GM19328 (cell line): Measurements from ENCODE around the gene UGT1A3.

Source experiments
- ATAC-seq: cut with Tn5 transposase; IDR thresholded peaks from one replicate; pipeline ENCODE4 v1.9.1; 2021; ENCODE audit warnings: mild to moderate bottlenecking, moderate library complexity; ENCODE audit not compliant: unreplicated experiment

The UGT1A3 gene

DNA sequence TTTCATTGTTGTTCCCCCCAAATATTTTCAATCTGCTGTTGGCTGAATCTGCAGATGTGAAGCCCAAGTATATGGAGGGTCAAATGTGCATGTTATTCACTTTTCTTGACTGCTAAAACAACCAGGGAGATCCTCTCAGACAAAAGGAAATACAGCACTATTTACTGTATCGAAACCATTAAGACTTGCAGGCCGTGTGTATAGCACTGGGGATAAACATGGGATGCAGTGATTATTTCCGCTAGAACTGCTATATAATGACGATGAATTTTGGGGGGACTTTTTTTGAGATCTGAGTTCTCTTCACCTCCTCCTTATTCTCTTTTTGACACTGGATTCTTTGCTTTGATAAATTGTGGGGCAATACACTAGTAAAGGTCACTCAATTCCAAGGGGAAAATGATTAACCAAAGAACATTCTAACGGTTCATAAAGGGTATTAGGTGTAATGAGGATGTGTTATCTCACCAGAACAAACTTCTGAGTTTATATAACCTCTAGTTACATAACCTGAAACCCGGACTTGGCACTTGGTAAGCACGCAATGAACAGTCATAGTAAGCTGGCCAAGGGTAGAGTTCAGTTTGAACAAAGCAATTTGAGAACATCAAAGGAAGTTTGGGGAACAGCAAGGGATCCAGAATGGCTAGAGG, 27.7 kb downstream of the UGT1A3 start:
- no peak for ATAC-seq

DNA sequence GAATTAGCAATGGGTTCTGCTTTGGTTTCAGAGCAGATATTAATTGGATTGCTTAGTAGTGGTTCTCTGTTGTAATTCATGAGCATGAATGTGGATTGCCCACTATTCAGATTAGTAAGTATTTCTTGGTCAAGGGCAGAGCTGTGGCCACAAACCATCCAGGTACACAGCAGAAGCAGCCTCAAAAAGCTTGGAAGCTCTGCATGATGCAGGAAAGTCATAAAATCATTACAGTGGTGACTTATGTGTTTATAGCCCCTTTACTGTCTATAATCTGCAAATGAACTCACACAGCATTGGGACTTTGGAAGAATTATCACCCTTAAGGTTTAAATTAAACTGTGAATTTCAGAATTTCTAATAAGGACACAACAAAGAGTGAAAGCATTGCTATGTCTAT, 29.3 kb downstream of the UGT1A3 start:
- ATAC-seq = no peak

DNA sequence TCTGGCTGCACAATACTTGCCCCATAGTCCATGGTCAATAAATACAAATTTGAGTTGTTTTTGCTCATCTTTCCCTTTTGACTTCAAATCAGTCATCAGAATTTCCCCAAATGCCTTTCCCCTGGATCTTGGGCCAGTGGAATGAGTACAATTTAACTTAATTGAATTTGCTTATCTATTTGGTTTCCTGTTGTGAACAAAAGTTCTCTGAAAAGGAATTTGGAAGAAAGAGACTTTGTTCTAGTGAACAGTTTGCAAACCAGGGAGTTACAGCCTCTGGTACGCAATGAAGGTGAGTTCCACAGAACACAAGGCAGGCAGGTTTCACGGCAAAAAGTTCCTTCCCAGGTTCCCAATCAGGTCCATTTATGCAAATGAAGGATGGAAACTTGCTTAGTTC, 30.0 kb downstream of the UGT1A3 start:
- ATAC-seq = no peak

- no peak for ATAC-seq
Measured at GRCh38 chr2:233760043-233760442, 31.2 kb downstream of the UGT1A3 start, which contains the start of gene UGT1A1. Gene UGT1A1, plus strand, starts transcription at chr2:233760270. Its CDS starts 18 bp downstream, at chr2:233760288.

- ATAC-seq = no peak
Measured at GRCh38 chr2:233761040-233761769, 32.4 kb downstream of the UGT1A3 start.

DNA sequence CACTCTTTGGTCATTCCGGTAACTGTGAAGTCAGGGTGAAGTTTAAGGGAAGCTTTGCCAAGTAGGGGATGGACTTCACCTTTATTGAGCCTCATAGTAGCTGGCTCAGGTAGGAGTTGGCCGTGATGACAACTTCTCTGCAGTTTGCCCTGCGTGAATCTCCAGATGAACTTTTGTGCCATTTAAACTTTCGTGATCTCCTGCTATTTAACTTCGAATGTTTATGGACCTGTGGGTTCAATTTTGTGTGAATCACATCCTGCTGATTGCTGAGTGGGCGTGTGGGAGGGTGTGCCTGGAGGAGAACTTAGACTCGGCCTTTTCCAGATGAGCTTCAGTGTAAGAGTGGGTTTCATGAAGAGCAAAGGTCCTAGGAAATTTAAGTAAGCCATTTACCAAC, 35.4 kb downstream of the UGT1A3 start:
- ATAC-seq = no peak

DNA sequence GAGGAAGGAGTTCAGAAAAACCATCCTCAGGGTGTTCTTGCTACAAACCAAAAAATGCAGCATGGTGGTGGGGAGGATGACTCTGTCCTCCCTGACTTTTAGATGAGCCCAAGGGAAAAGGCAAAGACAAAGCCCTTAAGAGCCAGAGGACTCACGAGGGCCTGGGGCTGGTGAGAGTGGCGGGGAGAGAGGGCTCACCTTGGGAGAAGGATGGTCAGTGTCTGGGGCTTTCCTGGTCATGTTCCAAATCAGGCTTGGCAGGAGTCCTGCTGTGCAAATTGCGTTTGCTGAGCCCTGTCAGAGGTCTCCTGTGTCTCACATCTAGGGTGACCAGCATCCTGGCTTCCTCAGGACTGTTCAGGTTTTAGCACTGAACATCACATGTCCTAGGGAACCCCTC, 35.9 kb downstream of the UGT1A3 start:
- ATAC-seq = no peak

DNA sequence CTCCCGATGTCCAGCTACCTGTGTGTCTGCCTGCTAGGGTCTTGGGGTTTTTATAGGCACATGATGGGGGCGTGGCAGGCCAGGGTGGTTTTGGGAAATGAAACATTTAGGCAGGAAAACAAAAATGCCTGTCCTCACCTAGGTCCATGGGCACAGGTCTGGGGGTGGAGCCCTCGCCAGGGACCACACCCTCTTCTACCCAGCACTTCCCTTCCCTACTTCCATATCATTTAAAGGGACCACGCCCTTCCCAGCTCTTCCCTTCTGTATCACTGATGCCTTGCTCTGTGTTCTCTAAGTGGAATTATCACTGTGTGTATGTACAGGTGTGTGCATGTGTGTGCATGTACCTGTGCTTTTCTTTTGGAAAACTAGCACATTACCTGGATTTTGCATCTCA, 37.6 kb downstream of the UGT1A3 start:
- ATAC-seq = no peak

DNA sequence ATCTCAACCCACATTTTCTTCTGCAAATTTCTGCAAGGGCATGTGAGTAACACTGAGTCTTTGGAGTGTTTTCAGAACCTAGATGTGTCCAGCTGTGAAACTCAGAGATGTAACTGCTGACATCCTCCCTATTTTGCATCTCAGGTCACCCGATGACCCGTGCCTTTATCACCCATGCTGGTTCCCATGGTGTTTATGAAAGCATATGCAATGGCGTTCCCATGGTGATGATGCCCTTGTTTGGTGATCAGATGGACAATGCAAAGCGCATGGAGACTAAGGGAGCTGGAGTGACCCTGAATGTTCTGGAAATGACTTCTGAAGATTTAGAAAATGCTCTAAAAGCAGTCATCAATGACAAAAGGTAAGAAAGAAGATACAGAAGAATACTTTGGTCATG, 39.2 kb downstream of the UGT1A3 start:
- no peak for ATAC-seq

- no peak for ATAC-seq
Measured at GRCh38 chr2:233769260-233769659, 40.4 kb downstream of the UGT1A3 start.

- ATAC-seq = no peak
Measured at GRCh38 chr2:233772153-233772552, 43.3 kb downstream of the UGT1A3 start.

DNA sequence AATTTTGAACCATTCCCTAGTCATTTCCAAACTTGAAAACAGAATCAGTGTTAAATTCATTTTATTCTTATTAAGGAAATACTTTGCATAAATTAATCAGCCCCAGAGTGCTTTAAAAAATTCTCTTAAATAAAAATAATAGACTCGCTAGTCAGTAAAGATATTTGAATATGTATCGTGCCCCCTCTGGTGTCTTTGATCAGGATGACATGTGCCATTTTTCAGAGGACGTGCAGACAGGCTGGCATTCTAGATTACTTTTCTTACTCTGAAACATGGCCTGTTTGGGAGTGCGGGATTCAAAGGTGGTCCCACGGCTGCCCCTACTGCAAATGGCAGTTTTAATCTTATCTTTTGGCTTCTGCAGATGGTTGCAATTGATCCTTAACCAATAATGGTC, 43.7 kb downstream of the UGT1A3 start:
- no peak for ATAC-seq

DNA sequence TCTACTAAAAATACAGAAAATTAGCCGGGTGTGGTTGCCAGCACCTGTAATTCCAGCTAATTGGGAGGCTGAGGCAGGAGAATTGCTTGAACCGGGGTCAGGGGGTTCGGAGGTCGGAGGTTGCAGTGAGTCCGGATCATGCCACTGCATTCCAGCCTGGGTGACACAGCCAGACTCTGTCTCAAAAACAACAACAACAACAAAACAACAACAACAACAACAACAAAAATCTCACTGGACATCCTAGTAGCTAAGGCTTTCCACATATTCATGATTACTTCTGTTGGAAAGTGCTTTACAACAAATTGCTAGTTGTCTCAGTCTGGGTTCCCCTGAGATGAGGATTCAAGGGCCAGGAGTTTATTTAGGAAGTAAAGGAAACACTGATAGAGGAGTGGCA, 45.0 kb downstream of the UGT1A3 start:
- no peak for ATAC-seq

DNA sequence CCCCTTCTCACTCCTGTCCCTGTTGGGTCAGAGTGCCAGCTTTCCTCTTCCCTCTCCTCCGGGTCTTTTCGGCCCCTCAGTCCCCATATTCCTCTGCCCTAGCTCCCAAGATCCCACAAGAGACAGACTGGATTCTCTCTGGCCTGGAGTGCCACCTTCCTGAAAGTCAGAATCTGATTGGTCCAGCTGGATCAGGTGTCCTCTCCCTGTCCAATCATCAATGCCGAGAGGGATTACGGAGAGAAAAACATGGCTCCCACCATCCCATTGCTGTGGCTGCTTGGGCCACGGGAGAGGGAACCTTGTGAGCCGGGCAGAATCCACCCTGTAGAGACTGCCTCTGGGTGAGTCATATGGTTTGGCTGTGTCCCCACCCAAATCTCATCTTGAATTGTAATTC, 46.6 kb downstream of the UGT1A3 start:
- no peak for ATAC-seq

- ATAC-seq = no peak
Measured at GRCh38 chr2:233778030-233778429, 49.2 kb downstream of the UGT1A3 start, which contains the start of gene MROH2A. Gene MROH2A, plus strand, starts transcription at chr2:233778330. Its CDS starts 1,029 bp downstream, at chr2:233779359.

DNA sequence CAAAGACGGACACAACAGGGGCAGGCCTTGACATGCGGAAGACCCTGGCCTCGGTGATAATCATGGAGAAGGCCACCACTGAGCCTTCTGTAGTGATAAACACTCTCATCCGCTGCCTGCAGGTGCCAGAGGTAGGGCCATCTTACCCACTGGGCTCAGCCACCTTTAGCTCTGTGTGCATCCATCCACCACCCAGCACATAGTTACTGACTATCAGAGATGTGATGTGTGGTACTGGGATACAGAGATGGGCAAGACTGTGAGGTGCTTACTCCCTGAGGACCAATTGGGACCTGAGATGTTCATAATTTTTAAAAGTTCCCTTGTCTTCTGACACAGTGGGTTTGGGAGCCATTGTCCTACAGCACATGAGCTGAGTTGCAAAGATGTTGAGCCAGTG, 50.9 kb downstream of the UGT1A3 start:
- ATAC-seq = no peak

GRCh38 chr2:233780771-233781170, 51.9 kb downstream of the UGT1A3 start:
- ATAC-seq = no peak

DNA sequence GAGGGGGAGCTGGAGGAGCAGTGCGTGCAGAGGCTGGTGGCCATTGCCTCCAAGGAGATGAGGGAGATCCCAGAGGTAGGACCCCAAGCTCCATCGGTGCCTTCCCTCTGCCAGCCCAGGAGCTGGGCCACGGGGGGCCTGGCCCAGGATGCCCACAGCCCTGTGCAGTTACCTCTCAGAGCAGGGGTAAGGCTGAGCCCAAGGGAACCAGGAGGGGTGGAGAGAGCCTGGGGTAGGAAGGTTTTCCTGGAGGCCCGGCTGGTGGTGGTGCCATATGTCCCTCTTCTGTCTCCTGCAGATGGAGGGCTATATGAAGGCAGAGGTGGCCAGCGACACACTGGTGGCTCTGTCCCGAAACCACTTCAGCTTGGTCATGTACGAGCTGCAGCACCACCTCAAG, 60.7 kb downstream of the UGT1A3 start:
- no peak for ATAC-seq

DNA sequence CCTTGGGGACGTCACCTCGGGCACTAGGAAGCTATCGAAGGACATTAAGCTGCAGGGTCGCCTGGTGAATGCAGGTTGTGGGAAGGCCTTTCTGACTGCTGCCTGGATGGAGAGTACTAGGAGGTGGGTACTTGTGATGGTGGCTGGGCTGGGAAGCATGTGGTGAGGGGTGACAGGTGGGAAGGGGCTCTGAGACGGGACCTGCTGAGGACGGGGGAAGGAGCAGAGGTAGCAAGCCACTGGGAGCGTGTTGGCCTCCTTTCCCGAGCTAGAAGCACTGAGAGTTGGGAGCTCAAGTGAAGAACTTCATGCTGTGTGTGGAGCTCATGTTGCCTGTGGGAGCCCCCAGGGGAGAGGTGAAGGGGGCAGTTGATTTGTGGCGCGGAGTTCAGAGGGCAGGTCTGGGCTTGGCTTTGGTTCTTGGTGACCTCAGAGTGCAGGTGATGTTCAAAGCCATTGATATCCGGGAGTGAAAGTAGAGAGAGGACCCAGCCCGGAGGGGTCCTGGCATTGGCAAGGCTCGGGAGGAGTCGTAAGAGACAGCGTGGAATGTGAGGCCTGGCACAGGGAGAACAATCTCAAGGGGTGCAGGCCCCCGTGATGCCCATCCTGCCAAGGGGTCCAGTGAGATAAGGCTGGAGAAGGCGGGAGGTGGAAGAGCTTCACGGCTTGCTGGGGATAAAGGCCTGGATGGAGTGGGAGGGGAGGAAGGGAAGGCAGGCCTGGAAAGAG, 62.5 kb downstream of the UGT1A3 start:
- ATAC-seq = no peak

DNA sequence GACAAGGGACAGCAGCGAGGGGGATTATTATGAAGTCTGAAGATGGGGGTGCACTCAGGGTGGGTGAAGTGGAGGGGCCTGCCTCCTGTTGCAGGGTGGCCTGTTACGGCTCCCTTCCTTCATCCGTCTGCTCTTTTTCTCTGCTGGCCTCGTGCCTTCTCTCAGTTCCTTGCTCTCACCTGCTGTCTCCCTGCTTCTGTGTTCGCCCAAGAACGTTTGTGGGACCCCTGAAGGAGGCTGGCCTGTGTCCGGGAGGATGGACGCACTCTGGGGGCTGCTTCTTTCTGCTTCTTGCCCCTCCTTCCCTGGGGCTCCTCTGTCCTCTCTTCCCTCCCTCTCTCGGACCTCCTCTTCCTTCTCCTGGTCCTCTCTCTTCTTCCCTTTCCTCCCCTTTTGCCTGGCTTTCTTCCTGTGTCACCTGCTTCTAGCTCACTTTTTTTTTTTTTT, 63.1 kb downstream of the UGT1A3 start:
- ATAC-seq = no peak

GRCh38 chr2:233792720-233793119, 63.9 kb downstream of the UGT1A3 start:
- no peak for ATAC-seq
